Astrocyte (in vitro differentiated cells and primary cell): Measurements from ENCODE around the gene ORM1. TPM values are rescaled to one million over a fixed set of nuclear protein-coding genes. Genes with fewer than 3 reads are reported as not detected.

Experiments
- DNase-seq: peaks from one replicate; pipeline ENCODE4 v3.0.0-alpha.2; 2010; ENCODE audit warnings: low read depth
- FAIRE-seq: peaks from 2 replicates; lab custom pipeline; 2011; peaks lifted over from hg19 to GRCh38; lab: Jason Lieb, UNC
- H2AFZ ChIP-seq: 2 replicates; pipeline ENCODE4 v1.6.0; 2012; ENCODE audit warnings: low read depth, low read length, inconsistent platforms
- H3K27ac ChIP-seq: 2 replicates; pipeline ENCODE4 v1.5.1; 2011; ENCODE audit warnings: low read depth, low read length, inconsistent platforms
- H3K27me3 ChIP-seq: 2 replicates; pipeline ENCODE4 v1.6.0; 2011; ENCODE audit warnings: low read length, inconsistent platforms; ENCODE audit not compliant: insufficient read depth
- H3K36me3 ChIP-seq: 2 replicates; pipeline ENCODE4 v1.5.1; 2011; ENCODE audit warnings: low read length, inconsistent platforms; ENCODE audit not compliant: insufficient read depth
- H3K4me1 ChIP-seq: 2 replicates; pipeline ENCODE4 v1.5.1; 2011; ENCODE audit warnings: low read length, inconsistent platforms; ENCODE audit not compliant: insufficient read depth
- H3K4me2 ChIP-seq: 2 replicates; pipeline ENCODE4 v1.6.0; 2012; ENCODE audit warnings: low read length, inconsistent platforms
- H3K4me3 ChIP-seq: 2 replicates; pipeline ENCODE4 v1.5.1; 2011; ENCODE audit warnings: low read depth, mild to moderate bottlenecking, low read length, inconsistent platforms; ENCODE audit not compliant: insufficient read depth
- H3K79me2 ChIP-seq: 2 replicates; pipeline ENCODE4 v1.6.0; 2012; ENCODE audit warnings: mild to moderate bottlenecking, low read length, inconsistent platforms; ENCODE audit not compliant: insufficient read depth
- H3K9ac ChIP-seq: 2 replicates; pipeline ENCODE4 v1.6.0; 2012; ENCODE audit warnings: mild to moderate bottlenecking, low read length, inconsistent platforms
- H3K9me3 ChIP-seq: 2 replicates; pipeline ENCODE4 v1.5.1; 2012; ENCODE audit warnings: low read depth, mild to moderate bottlenecking, low read length, inconsistent platforms; ENCODE audit not compliant: insufficient read depth
- H4K20me1 ChIP-seq: 2 replicates; pipeline ENCODE4 v1.6.0; 2012; ENCODE audit warnings: low read length, inconsistent platforms; ENCODE audit not compliant: insufficient read depth
- H3K27ac Mint-ChIP-seq: one replicate; pipeline ENCODE4 v1.8.0; 2021; ENCODE audit warnings: mild to moderate bottlenecking, mixed read lengths; ENCODE audit not compliant: unreplicated experiment
- H3K27me3 Mint-ChIP-seq: one replicate; pipeline ENCODE4 v1.8.0; 2021; ENCODE audit warnings: low read depth, mixed read lengths; ENCODE audit not compliant: unreplicated experiment
- H3K36me3 Mint-ChIP-seq: one replicate; pipeline ENCODE4 v1.8.0; 2021; ENCODE audit warnings: low read depth, mixed read lengths; ENCODE audit not compliant: unreplicated experiment
- H3K4me1 Mint-ChIP-seq: one replicate; pipeline ENCODE4 v1.8.0; 2021; ENCODE audit warnings: low read depth, mixed read lengths; ENCODE audit not compliant: unreplicated experiment
- H3K4me3 Mint-ChIP-seq: one replicate; pipeline ENCODE4 v1.8.0; 2021; ENCODE audit warnings: mild to moderate bottlenecking, moderate library complexity, mixed read lengths; ENCODE audit not compliant: unreplicated experiment
- H3K9me3 Mint-ChIP-seq: one replicate; pipeline ENCODE4 v1.8.0; 2021; ENCODE audit warnings: mild to moderate bottlenecking, mixed read lengths; ENCODE audit not compliant: unreplicated experiment
- CTCF ChIP-seq: IDR thresholded peaks from 2 replicates; pipeline ENCODE4 v1.5.1; 2011; ENCODE audit warnings: low read depth, mild to moderate bottlenecking, inconsistent platforms, low read length, moderate library complexity; ENCODE audit not compliant: insufficient read depth
- EZH2 ChIP-seq: IDR thresholded peaks from 2 replicates; pipeline ENCODE4 v1.6.1; 2012; ENCODE audit warnings: mild to moderate bottlenecking, low read length, inconsistent platforms; ENCODE audit not compliant: insufficient read depth
- total RNA-seq: library from RNA; stranded (reverse); gene quantifications from 2 replicates; pipeline ENCODE4 v1.2.1, GENCODE V29; 2021

Gene ORM1
- total RNA-seq, 1 donor from 2014 or later = not detected

- Histone ChIP-seq H4K20me1 (no peaks in the 10 kb centered on the region), H3K36me3 (no peaks in the 10 kb centered on the region), H3K9ac (no peak overlapping the region), H3K27ac (no peak overlapping the region), H2AFZ (no peak overlapping the region), H3K9me3 (no peaks in the 10 kb centered on the region), H3K79me2 (no peaks in the 10 kb centered on the region), H3K4me3 (no peak overlapping the region), H3K27me3 (no peaks in the 10 kb centered on the region), H3K4me1 (peaks cover 3% of the 10 kb centered on the region), H3K4me2 (no peak overlapping the region)
- Mint-ChIP-seq H3K36me3 (peaks cover 19% of the 10 kb centered on the region), H3K27me3 (peaks cover 2% of the 10 kb centered on the region), H3K27ac (no peak overlapping the region), H3K4me3 (no peak overlapping the region), H3K4me1 (no peaks in the 10 kb centered on the region), H3K9me3 (peaks cover 5% of the 10 kb centered on the region)
- TF ChIP-seq EZH2 (no peak), CTCF (no peak)
- no peak for DNase-seq
- FAIRE-seq = no peak
These were observed 10.4 kb upstream of the ORM1 start for GRCh38 chr9:114312513-114312875.

GRCh38 chr9:114313186-114313585, 9.7 kb upstream of the ORM1 start:
- Mint-ChIP-seq H3K27ac (no peak overlapping the region), H3K4me3 (no peak overlapping the region), H3K9me3 (peaks cover 5% of the 10 kb centered on the region), H3K36me3 (peaks cover 16% of the 10 kb centered on the region), H3K27me3 (no peaks in the 10 kb centered on the region), H3K4me1 (peaks cover 4% of the 10 kb centered on the region)
- Histone ChIP-seq H3K4me1 (peaks cover 3% of the 10 kb centered on the region), H3K9me3 (no peaks in the 10 kb centered on the region), H3K4me3 (no peak overlapping the region), H3K27ac (no peak overlapping the region), H3K9ac (no peak overlapping the region), H3K36me3 (no peaks in the 10 kb centered on the region), H2AFZ (no peak overlapping the region), H3K79me2 (no peaks in the 10 kb centered on the region), H3K27me3 (no peaks in the 10 kb centered on the region), H4K20me1 (no peaks in the 10 kb centered on the region), H3K4me2 (no peak overlapping the region)
- FAIRE-seq (no peak), DNase-seq (no peak)
- TF ChIP-seq CTCF = no peak
- no peak for TF ChIP-seq EZH2

- FAIRE-seq = no peak
- Histone ChIP-seq H3K27ac (no peak overlapping the region), H3K4me1 (peaks cover 3% of the 10 kb centered on the region), H3K9me3 (no peaks in the 10 kb centered on the region), H3K9ac (no peak overlapping the region), H4K20me1 (no peaks in the 10 kb centered on the region), H3K79me2 (no peaks in the 10 kb centered on the region), H3K4me3 (no peak overlapping the region), H3K4me2 (no peak overlapping the region), H3K27me3 (no peaks in the 10 kb centered on the region), H3K36me3 (no peaks in the 10 kb centered on the region), H2AFZ (no peak overlapping the region)
- H3K27me3 Mint-ChIP-seq = peaks cover 5% of the 10 kb centered on the region
- no peak for DNase-seq
- no peak overlapping the region for H3K4me3 Mint-ChIP-seq
- peaks cover 5% of the 10 kb centered on the region for H3K9me3 Mint-ChIP-seq
- peaks cover 4% of the 10 kb centered on the region for H3K4me1 Mint-ChIP-seq
- H3K27ac Mint-ChIP-seq = no peak overlapping the region
- peaks cover 13% of the 10 kb centered on the region for H3K36me3 Mint-ChIP-seq
- TF ChIP-seq CTCF (no peak), EZH2 (no peak)
These were observed 8.5 kb upstream of the ORM1 start for GRCh38 chr9:114314256-114314867.
